Fibroblast of mammary gland (primary cell): ENCODE data around the gene MDH2.
"Not testable (repeated sequence)": the region's sequence is repeated elsewhere in the genome, so short reads cannot be mapped to it uniquely, and the experiment has no call there.

Source experiments
- DNase-seq: peaks from one replicate; pipeline ENCODE4 v3.0.0-alpha.2; 2010; ENCODE audit warnings: low read depth
- H3K4me3 ChIP-seq: 2 replicates; pipeline ENCODE4 v1.5.1; 2011; ENCODE audit warnings: low read depth, mild to moderate bottlenecking, low read length, moderate library complexity; ENCODE audit not compliant: control insufficient read depth
- TF ChIP-seq, protein P1 (sequence below): conservative IDR thresholded peaks from 2 replicates; pipeline ENCODE4 v1.5.1; 2011; ENCODE audit warnings: low read depth, low read length, inconsistent platforms; ENCODE audit not compliant: control insufficient read depth, insufficient read depth

The MDH2 gene

DNA sequence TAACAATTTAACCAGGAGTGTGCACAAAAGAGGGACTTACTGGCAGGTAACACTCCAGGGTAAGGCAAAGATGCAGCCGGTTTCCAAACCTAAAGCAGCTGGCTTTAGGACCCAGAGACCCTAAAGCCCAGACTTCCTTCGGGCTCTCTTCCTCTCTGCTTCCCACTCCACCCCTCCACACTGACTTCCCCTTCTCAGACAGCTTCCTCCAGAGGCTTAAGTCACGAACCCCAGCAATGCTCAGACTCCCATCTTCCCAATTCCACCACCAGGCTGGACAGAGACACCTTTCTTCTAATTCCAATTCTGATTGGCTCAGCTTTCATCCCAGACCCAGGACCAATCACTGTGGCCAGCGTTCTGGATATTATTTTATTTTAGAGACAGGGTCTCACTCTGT is 24.9 kb upstream of the MDH2 start:
- DNase-seq = no peak
- TF ChIP-seq, protein P1, sequence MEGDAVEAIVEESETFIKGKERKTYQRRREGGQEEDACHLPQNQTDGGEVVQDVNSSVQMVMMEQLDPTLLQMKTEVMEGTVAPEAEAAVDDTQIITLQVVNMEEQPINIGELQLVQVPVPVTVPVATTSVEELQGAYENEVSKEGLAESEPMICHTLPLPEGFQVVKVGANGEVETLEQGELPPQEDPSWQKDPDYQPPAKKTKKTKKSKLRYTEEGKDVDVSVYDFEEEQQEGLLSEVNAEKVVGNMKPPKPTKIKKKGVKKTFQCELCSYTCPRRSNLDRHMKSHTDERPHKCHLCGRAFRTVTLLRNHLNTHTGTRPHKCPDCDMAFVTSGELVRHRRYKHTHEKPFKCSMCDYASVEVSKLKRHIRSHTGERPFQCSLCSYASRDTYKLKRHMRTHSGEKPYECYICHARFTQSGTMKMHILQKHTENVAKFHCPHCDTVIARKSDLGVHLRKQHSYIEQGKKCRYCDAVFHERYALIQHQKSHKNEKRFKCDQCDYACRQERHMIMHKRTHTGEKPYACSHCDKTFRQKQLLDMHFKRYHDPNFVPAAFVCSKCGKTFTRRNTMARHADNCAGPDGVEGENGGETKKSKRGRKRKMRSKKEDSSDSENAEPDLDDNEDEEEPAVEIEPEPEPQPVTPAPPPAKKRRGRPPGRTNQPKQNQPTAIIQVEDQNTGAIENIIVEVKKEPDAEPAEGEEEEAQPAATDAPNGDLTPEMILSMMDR = no peak
- no peak overlapping the region for H3K4me3 ChIP-seq

DNA sequence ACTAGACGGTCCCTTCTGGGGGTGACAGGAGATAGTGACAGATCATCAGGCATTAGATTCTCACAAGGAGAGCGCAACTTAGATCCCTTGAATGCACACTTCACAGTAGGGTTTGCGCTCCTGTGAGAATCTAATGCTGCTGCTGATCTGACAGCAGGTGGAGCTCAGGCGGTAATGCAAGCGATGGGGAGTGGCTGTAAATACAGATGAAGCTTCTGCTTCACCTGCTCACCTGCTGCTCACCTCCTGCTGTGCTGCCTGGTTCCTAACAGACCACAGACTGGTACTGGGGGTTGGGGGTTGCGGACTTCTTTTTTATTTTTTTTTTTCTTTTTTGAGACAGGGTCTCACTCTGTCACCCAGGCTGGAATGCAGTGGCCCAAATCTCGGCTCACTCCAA is 18.2 kb upstream of the MDH2 start:
- H3K4me3 ChIP-seq, DNase-seq: not testable (repeated sequence)

DNA sequence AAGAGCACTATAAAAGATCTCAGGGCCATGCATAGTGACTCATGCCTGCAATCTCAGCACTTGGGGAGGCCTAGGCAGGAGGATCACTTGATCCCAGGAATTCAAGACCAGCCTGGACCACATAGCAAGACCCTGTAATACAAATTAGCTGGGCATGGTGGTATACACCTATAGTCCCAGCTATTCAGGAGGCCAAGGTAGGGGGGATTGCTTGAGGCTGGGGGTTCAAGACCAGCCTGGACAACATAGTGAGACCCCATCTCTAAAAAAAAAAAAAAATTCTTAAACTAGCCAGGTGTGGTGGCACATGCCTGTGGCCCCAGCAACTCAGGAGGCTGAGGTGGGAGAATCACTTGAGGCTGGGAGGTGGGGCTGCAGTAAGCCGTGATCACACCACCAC is 15.9 kb upstream of the MDH2 start:
- no peak for DNase-seq
- no peak overlapping the region for H3K4me3 ChIP-seq
- TF ChIP-seq, protein P1 = no peak

DNA sequence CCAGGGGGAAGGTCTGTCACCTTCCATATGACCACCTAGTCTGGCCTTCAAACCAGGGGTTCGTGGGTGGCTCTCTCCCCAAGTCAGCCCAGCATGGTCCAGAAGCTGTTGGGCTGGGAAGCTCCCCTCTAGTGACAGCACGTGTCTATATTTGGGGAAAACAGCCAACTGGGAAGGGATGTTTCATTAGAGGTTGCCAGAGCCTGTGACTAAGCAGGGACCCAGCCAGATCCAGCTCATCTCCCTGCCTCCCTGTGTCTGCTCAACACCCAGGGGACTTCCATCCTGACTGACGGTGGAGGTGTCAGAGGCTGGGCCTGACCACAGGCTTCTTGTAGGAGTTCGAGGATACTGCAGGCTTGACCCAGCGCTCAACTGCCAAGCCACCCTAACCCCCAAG is 10.6 kb upstream of the MDH2 start:
- TF ChIP-seq, protein P1 = no peak
- H3K4me3 ChIP-seq = no peak overlapping the region
- DNase-seq = peak; percentile 97

DNA sequence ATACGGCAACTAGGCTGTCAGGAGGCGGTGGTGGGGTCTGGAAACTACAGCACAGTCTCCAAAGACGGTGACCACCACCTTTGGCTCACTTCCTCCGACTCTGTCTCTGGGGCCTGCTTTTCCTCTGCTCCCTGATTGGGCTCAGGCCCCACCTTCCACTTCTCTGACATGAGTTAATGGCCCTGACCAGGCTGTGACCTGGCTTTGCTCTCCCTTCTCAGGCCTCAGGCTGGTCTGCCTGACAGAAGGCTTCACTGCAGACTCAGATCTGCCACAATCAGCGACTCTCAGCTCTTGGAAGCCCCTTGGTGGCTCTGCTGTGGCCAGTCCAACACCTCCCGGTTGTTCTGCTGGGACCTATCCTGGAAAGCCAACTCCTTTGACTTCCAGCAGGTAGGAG is 7.8 kb upstream of the MDH2 start:
- TF ChIP-seq, protein P1 = no peak

DNA sequence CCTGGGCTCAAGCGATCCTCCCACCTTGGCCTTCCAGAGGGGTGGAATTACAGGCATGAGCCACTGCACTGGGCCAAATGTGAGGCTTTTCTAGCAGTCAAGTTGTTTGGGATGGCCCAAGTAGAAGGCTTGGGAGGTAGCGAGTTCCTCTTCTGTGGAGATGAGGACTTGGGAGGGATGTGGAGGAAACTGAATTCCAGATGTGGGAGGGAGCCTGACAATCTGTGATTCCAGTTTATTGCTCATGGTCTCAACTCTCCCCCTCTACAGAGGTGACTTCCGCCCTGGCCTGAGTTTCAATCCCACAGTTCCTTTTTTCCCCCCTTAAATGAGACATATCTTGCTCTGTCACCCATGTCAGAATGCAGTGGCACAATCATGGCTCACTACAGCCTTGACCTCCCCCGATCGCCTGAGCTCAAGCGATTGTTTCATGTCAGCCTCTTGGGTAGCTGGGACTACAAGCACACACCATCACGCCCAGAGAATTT is 3.5 kb upstream of the MDH2 start:
- H3K4me3 ChIP-seq = no peak overlapping the region
- TF ChIP-seq, protein P1 = no peak
- no peak for DNase-seq

More for the DNA sequence above, 7.8 kb upstream of the MDH2 start:
- H3K4me3 ChIP-seq = no peak overlapping the region
- no peak for DNase-seq

DNA sequence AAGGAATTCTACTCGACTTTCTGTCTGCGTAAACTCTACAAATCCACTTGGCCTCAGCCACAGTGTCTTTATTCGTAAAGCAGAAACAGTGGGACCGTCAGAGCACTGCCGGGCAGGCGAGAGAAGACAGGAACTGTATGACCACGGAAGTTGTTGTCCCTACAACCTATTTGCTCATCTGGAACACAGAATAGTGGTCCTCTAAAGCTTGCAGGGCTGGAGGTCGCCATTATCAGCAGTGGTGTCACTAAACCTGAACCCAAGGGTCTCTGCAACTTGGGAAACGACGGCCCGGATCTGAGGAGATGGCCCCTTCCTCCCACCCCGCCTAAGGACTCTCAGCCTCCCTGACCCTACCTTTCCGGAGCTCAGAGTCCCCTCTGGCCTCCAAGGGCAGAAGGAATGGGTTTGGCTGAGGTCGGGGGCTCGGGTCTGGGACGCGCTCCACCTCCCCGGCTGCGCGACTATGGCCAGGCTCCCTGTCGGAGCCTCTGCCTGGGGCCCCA is 548 bp upstream of the MDH2 start:
- DNase-seq = peak; percentile 15
- peak overlapping the region; percentile 100 for H3K4me3 ChIP-seq
- TF ChIP-seq, protein P1 = no peak

DNA sequence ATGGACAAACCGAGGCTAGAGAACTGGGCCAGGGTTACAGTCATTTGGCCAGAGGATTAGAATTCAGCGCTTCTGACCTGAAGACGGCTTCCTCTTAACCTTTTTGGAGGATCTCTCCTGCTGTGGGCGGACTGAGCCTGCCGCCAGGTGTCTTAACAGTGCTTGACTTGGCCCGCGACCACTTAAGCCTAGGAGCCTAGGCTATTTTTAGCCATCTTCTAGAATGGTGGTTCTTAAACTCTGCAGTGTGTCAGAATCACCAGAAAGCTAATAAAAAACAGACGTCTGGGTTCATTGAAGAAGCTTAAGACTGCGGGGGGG is 722 bp downstream of the MDH2 start:
- DNase-seq = no peak
- H3K4me3 ChIP-seq = peak overlapping the region; percentile 100
- TF ChIP-seq, protein P1 = no peak
